Liver (tissue), 9 donors: ENCODE data around the gene PCDHGA3. TPM values are rescaled to one million over a fixed set of nuclear protein-coding genes. Genes with fewer than 3 reads are reported as not detected.
"Not testable (repeated sequence)": the region's sequence is repeated elsewhere in the genome, so short reads cannot be mapped to it uniquely, and the experiment has no call there.

Experiments used
- DNase-seq: peaks from one replicate; pipeline ENCODE4 v3.0.0-alpha.2; 2017; ENCODE audit warnings: low spot score
- H3K27ac ChIP-seq, 2 donors: one replicate each; pipeline ENCODE4 v1.7.0; 2013; ENCODE audit warnings: inconsistent platforms in 2 of 2, low read length in 2 of 2, control low read depth in 1 of 2, low read depth in 1 of 2, mild to moderate bottlenecking in 1 of 2
- H3K27me3 ChIP-seq, 4 donors: one replicate each; pipeline versions ENCODE4 v1.6.1 to v1.7.0; 2013; ENCODE audit warnings: low read length in 3 of 4, inconsistent platforms in 1 of 4, mild to moderate bottlenecking in 1 of 4, moderate library complexity in 1 of 4; ENCODE audit not compliant: control insufficient read depth in 4 of 4, insufficient read depth in 4 of 4
- H3K36me3 ChIP-seq, 4 donors: one replicate each; pipeline versions ENCODE4 v1.6.1 to v1.7.0; 2013; ENCODE audit warnings: low read length in 3 of 4, mild to moderate bottlenecking in 3 of 4, low read depth in 1 of 4, moderate library complexity in 1 of 4; ENCODE audit not compliant: control insufficient read depth in 4 of 4, insufficient read depth in 3 of 4
- H3K4me1 ChIP-seq, 4 donors: one replicate each; pipeline versions ENCODE4 v1.6.1 to v1.7.0; 2013; ENCODE audit warnings: low read length in 3 of 4, mild to moderate bottlenecking in 3 of 4, moderate library complexity in 1 of 4; ENCODE audit not compliant: control insufficient read depth in 4 of 4, insufficient read depth in 4 of 4
- H3K4me3 ChIP-seq, 3 donors: one replicate each; pipeline versions ENCODE4 v1.6.1 to v1.7.0; 2013; ENCODE audit warnings: low read length in 3 of 3, control low read depth in 1 of 3, low read depth in 1 of 3, mild to moderate bottlenecking in 1 of 3
- H3K9ac ChIP-seq, 2 donors: one replicate each; pipeline ENCODE4 v1.7.0; 2013; ENCODE audit warnings: low read length in 2 of 2, mild to moderate bottlenecking in 2 of 2, moderate library complexity in 2 of 2, control low read depth in 1 of 2, low read depth in 1 of 2
- H3K9me3 ChIP-seq, 4 donors: one replicate each; pipeline versions ENCODE4 v1.6.1 to v1.7.0; 2013; ENCODE audit warnings: low read length in 3 of 4; ENCODE audit not compliant: control insufficient read depth in 4 of 4
- CTCF ChIP-seq: fragments of 150-350 bp; IDR thresholded peaks from 2 replicates; pipeline ENCODE4 v1.5.1; 2017; ENCODE audit warnings: improper control_type of control experiment, low read depth, low read length; ENCODE audit not compliant: missing input control
- EGR1 ChIP-seq, 2 donors: IDR thresholded peaks; 2 replicates each; pipeline ENCODE4 v1.6.1; 2016 to 2018; ENCODE audit warnings: antibody characterized with exemption in 2 of 2, low read depth in 2 of 2
- FOXA1 ChIP-seq: IDR thresholded peaks from 2 replicates; pipeline ENCODE4 v1.6.1; 2016; ENCODE audit warnings: antibody characterized with exemption
- FOXA2 ChIP-seq: IDR thresholded peaks from 2 replicates; pipeline ENCODE4 v1.6.1; 2016; ENCODE audit warnings: antibody characterized with exemption
- GABPA ChIP-seq, 2 donors: IDR thresholded peaks in 1 of 2; conservative IDR thresholded peaks in 1 of 2; 2 replicates each; pipeline ENCODE4 v1.6.1; 2016; ENCODE audit warnings: antibody characterized with exemption in 2 of 2, mild to moderate bottlenecking in 1 of 2, moderate library complexity in 1 of 2
- HNF4A ChIP-seq, 2 donors: conservative IDR thresholded peaks; 2 replicates each; pipeline ENCODE4 v1.6.1; 2016; ENCODE audit warnings: antibody characterized with exemption in 2 of 2, mild to moderate bottlenecking in 2 of 2
- HNF4G ChIP-seq: IDR thresholded peaks from 2 replicates; pipeline ENCODE4 v1.6.1; 2016; ENCODE audit warnings: antibody characterized with exemption
- JUND ChIP-seq, 2 donors: IDR thresholded peaks; 2 replicates each; pipeline ENCODE4 v1.6.1; 2016; ENCODE audit warnings: antibody characterized with exemption in 2 of 2
- NR2F2 ChIP-seq: IDR thresholded peaks from 2 replicates; pipeline ENCODE4 v1.6.1; 2016; ENCODE audit warnings: antibody characterized with exemption
- RAD21 ChIP-seq, 2 donors: IDR thresholded peaks; 2 replicates each; pipeline ENCODE4 v1.6.1; 2016; ENCODE audit warnings: antibody characterized with exemption in 2 of 2, mild to moderate bottlenecking in 2 of 2
- RXRA ChIP-seq, 2 donors: IDR thresholded peaks; 2 replicates each; pipeline ENCODE4 v1.6.1; 2017 to 2018; ENCODE audit warnings: antibody characterized with exemption in 2 of 2, mild to moderate bottlenecking in 1 of 2
- SP1 ChIP-seq: IDR thresholded peaks from 2 replicates; pipeline ENCODE4 v1.6.1; 2018; ENCODE audit warnings: antibody characterized with exemption, mild to moderate bottlenecking
- TAF1 ChIP-seq: conservative IDR thresholded peaks from 2 replicates; pipeline ENCODE4 v1.6.1; 2016; ENCODE audit warnings: antibody characterized with exemption, mild to moderate bottlenecking
- YY1 ChIP-seq: IDR thresholded peaks from 2 replicates; pipeline ENCODE4 v1.6.1; 2016; ENCODE audit warnings: antibody characterized with exemption, mild to moderate bottlenecking
- ZBTB33 ChIP-seq: IDR thresholded peaks from 2 replicates; pipeline ENCODE4 v1.6.1; 2016; ENCODE audit warnings: antibody characterized with exemption
- WGBS: extraction: QIAGEN DNeasy Blood & Tissue Kit; methylation state at CpG from one replicate; pipeline ENCODE4 v1.1.7; 2013; 5-methylcytosine and 5-hydroxymethylcytosine counted together
- polyA plus RNA-seq, 2 donors: library from polyadenylated mRNA; stranded (reverse) in 1 of 2; unstranded in 1 of 2; fragments of 200-250 nt in 1 of 2; fragments of >200 nt in 1 of 2; fragmentation: Nextera tagmentation in 1 of 2; extraction: Ambion mirVana in 1 of 2; gene quantifications; one replicate each; pipeline versions ENCODE4 v1.2.1 to v1.2.3, GENCODE V29; 2013 to 2015
- total RNA-seq, 2 donors: library from RNA; depleted of rRNA; stranded (reverse); fragments of >200 nt; gene quantifications; one replicate each; pipeline ENCODE4 v1.2.3, GENCODE V29; 2014
- TF ChIP-seq, protein P1 (sequence below): IDR thresholded peaks from 2 replicates; pipeline ENCODE4 v1.6.1; 2016; ENCODE audit warnings: antibody characterized with exemption
- TF ChIP-seq, protein P2 (sequence below): IDR thresholded peaks from 2 replicates; pipeline ENCODE4 v1.6.1; 2016; ENCODE audit warnings: antibody characterized with exemption, mild to moderate bottlenecking
- TF ChIP-seq, protein P3 (sequence below): IDR thresholded peaks from 2 replicates; pipeline ENCODE4 v1.6.1; 2016; ENCODE audit warnings: antibody characterized with exemption
- donor health status: healthy.
- donor health status: healthy.
- donor health status: healthy.
- donor health status: healthy.
- donor health status: healthy.

PCDHGA3 gene
- total and polyA plus RNA-seq, 4 donors, result 0.09 to 0.59 (median 0.29) TPM

GRCh38 chr5:141345327-141345726 lies 1.7 kb downstream of the PCDHGA3 start:
- no peaks in the 10 kb centered on the region for H3K4me1 ChIP-seq
- no peak overlapping the region for H3K27ac ChIP-seq
- DNase-seq, result no peak
- no peak for TF ChIP-seq EGR1 (IDR thresholded peaks at IDR 0.05; ENCODE audit: low read depth in 2 of 2)
- no peak for TF ChIP-seq HNF4A (conservative IDR thresholded peaks at IDR 0.05)
- no peak overlapping the region for H3K9ac ChIP-seq
- H3K27me3 ChIP-seq, result peaks cover 0 to 11% (median 4%) of the 10 kb centered on the region in 4 donors
- peak overlapping the region in 2 of 3 donors; percentile 18 to 36 for H3K4me3 ChIP-seq
- peaks cover 26 to 74% (median 34%) of the 10 kb centered on the region in 4 donors for H3K9me3 ChIP-seq
- H3K36me3 ChIP-seq, result peaks cover 0 to 2% (median 0%) of the 10 kb centered on the region in 4 donors
- 28% methylated on average over 20 of the region's 20 CpGs for WGBS

DNA sequence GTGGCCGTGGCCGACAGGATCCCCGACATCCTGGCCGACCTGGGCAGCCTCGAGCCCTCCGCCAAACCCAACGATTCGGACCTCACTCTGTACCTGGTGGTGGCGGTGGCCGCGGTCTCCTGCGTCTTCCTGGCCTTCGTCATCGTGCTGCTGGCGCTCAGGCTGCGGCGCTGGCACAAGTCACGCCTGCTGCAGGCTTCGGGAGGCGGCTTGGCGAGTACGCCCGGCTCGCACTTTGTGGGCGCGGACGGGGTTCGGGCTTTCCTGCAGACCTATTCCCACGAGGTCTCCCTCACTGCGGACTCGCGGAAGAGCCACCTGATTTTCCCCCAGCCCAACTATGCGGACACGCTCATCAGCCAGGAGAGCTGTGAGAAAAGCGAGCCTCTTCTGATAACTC lies 2.4 kb downstream of the PCDHGA3 start:
- 40% methylated on average over 27 of the region's 35 CpGs for WGBS
- not testable (repeated sequence) for H3K4me3 ChIP-seq, DNase-seq, H3K36me3 ChIP-seq, H3K27ac ChIP-seq, H3K9ac ChIP-seq, H3K4me1 ChIP-seq
- Histone ChIP-seq H3K9me3 (peaks cover 25 to 78% (median 37%) of the 10 kb centered on the region in 4 donors), H3K27me3 (peaks cover 0 to 11% (median 3%) of the 10 kb centered on the region in 4 donors)

GRCh38 chr5:141349917-141350619 lies 6.4 kb downstream of the PCDHGA3 start, which contains the start of gene PCDHGB1:
Gene PCDHGB1, plus strand, starts transcription at chr5:141350099. Its CDS starts 162 bp downstream, at chr5:141350261.
- peaks cover 25 to 60% (median 42%) of the 10 kb centered on the region in 4 donors for H3K9me3 ChIP-seq
- H3K36me3 ChIP-seq, result peaks cover 0 to 3% (median 0%) of the 10 kb centered on the region in 4 donors
- H3K27ac ChIP-seq, result no peak within 1 kb of the TSS
- H3K9ac ChIP-seq, result no peak within 1 kb of the TSS
- peak within 1 kb of the TSS in 2 of 3 donors; percentile 20 to 41 for H3K4me3 ChIP-seq
- no peak for TF ChIP-seq FOXA2
- no peak for TF ChIP-seq FOXA1
- TF ChIP-seq ZBTB33, result no peak
- TF ChIP-seq EGR1 (IDR thresholded peaks at IDR 0.05; ENCODE audit: low read depth in 2 of 2), result no peak
- TF ChIP-seq HNF4G, result no peak
- no peak for TF ChIP-seq RXRA (IDR thresholded peaks at IDR 0.05)
- TF ChIP-seq HNF4A (conservative IDR thresholded peaks at IDR 0.05), result no peak
- TF ChIP-seq NR2F2, result no peak
- TF ChIP-seq, protein P1, sequence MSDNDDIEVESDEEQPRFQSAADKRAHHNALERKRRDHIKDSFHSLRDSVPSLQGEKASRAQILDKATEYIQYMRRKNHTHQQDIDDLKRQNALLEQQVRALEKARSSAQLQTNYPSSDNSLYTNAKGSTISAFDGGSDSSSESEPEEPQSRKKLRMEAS, result no peak
- no peak for TF ChIP-seq CTCF
- TF ChIP-seq, protein P2, sequence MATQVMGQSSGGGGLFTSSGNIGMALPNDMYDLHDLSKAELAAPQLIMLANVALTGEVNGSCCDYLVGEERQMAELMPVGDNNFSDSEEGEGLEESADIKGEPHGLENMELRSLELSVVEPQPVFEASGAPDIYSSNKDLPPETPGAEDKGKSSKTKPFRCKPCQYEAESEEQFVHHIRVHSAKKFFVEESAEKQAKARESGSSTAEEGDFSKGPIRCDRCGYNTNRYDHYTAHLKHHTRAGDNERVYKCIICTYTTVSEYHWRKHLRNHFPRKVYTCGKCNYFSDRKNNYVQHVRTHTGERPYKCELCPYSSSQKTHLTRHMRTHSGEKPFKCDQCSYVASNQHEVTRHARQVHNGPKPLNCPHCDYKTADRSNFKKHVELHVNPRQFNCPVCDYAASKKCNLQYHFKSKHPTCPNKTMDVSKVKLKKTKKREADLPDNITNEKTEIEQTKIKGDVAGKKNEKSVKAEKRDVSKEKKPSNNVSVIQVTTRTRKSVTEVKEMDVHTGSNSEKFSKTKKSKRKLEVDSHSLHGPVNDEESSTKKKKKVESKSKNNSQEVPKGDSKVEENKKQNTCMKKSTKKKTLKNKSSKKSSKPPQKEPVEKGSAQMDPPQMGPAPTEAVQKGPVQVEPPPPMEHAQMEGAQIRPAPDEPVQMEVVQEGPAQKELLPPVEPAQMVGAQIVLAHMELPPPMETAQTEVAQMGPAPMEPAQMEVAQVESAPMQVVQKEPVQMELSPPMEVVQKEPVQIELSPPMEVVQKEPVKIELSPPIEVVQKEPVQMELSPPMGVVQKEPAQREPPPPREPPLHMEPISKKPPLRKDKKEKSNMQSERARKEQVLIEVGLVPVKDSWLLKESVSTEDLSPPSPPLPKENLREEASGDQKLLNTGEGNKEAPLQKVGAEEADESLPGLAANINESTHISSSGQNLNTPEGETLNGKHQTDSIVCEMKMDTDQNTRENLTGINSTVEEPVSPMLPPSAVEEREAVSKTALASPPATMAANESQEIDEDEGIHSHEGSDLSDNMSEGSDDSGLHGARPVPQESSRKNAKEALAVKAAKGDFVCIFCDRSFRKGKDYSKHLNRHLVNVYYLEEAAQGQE, result no peak
- no peak for TF ChIP-seq JUND (IDR thresholded peaks at IDR 0.05)
- TF ChIP-seq TAF1, result no peak
- TF ChIP-seq GABPA (IDR thresholded peaks at IDR 0.05 in 1 of 2, conservative IDR thresholded peaks at IDR 0.05 in 1 of 2), result no peak
- TF ChIP-seq, protein P3, sequence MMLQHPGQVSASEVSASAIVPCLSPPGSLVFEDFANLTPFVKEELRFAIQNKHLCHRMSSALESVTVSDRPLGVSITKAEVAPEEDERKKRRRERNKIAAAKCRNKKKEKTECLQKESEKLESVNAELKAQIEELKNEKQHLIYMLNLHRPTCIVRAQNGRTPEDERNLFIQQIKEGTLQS, result no peak
- no peak for TF ChIP-seq SP1
- TF ChIP-seq RAD21 (IDR thresholded peaks at IDR 0.05), result no peak
- no peak for TF ChIP-seq YY1
- DNase-seq, result no peak
- H3K27me3 ChIP-seq, result peaks cover 0 to 3% (median 1%) of the 10 kb centered on the region in 4 donors
- H3K4me1 ChIP-seq, result no peaks in the 10 kb centered on the region
- WGBS, result 23% methylated on average over 29 of the region's 29 CpGs
